Measurements from ENCODE around the gene ZNF764.

Gene ZNF764

DNA sequence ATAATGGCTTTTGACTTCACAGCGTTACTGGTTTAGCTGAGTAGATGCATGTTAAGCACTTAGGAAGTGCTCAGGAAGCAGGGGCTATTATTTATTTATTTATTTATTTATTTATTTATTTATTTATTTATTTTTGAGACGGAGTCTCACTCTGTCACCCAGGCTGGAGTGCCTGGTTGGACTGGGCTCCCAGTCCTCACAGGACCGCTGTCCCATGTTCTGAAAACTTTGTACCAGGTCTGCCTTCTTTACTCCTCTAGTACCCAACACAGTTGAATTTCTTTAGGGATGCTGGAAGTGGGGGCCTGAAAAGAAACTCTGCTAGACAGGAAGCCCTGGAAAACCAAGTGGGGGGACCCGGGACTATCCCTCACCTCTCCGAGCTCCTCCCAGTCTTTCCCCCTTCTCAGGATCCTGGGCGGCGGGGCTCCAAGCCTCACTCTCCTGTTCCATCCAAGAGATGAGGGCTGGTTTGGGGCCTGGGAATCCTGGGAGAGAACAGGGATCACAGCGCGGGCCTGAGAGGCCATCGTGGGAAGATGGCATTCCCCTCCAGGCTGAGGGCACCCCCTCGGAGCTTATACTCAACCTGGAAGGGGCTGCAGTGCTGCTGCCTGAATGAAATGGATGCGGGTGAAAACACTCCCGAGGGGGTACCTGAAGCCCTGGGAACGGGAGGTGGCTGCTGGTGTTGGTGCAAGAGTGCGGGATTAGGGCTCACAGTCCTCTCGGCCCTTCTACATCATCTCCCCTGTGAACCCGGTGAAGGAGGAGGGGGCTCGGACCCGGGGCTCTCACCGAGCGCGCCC, 12.7 kb upstream of the ZNF764 start:
- DNase-seq (ENCODE audit: low spot score), result peak; percentile 46

DNA sequence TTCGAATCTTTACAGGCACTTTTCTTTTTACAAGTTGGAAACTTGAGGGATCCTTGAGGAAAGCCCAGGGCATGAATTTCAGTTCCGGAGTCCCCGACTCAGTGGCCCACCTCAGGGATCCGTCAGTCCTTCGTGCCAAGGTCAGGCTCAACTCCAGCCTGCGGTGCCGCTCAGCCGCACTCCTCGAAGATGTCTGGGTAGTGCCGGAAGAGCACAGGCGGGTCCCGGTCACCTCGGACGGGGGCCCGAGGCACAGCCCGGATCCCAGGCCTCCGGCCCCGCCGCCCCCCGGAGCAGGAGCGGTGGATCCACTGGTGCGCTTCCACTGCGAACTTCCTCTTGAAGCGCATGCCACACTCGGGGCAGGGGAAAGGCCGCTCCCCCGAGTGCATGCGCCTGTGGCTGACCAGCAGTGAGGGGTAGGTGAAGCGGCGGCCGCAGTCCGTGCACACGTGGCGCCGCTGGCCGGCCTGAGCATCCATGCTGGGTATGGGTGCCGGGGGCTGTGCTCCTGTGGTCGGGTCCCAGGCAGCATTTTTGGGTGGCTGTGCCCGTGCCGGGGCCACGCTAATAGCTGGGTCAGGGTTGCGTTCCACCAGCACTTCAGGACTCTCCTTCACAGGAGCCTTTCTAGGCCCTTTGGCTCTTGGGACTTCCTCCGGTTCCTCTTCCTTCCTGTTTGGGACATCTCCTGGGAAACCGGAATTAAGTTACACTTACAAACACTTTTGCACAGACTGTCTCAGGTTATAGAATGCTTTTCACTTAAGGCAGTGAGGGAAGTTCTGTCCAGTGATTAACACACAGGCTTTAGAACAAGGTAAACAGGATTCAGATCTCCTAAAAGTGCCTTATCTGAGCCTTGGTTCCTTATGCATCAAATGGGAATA, 11.8 kb upstream of the ZNF764 start:
- no peak for DNase-seq (ENCODE audit: low spot score)

DNA sequence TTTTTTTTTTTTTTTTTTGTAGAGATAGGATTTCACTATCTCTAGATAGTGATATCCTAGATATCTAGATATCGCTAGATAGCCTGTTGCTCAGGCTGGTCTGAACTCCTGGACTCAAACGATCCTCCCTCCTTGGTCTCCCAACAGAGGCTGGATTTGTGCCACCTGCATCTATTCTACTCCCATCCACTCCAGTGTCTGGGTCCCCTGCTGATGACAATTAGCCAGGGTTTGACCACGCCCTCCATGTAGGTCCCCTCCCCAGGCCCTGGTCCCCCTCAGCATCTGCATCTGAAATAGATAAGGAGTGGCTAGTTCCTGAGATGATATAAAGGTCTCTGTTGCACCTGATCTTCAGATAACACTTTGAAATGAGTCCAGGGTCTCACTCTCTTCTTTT, 11.1 kb upstream of the ZNF764 start:
- no peak for DNase-seq (ENCODE audit: low spot score)

DNA sequence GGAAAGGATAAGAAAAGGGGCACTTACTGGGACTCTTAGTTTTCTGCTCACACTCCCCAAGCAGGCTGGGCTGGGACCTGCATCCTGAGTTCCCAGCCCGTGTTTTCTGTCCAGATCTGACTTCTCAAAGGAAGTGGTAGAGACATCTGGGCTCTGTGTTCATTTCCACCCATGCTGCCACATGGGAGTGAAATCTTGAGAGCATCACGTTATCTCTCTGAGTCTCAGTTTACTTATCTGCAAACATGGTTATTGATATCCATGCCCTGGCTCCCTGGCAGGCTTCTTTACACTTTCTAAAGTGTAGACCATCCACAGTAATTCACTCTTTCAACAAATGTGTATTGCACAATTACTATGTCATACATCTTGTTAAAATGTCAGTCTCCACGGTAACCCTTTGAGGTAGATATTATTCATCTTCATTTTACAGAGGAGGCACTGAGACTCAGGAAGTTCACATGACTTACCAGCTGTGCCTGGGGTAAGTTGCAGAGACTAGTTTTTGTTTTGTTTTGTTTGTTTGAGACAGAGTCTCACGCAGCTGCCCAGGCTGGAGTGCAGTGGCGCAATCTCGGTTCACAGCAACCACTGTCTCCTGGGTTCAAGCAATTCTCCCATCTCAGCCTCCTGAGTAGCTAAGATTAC, 9.9 kb upstream of the ZNF764 start:
- DNase-seq (ENCODE audit: low spot score), result no peak

DNA sequence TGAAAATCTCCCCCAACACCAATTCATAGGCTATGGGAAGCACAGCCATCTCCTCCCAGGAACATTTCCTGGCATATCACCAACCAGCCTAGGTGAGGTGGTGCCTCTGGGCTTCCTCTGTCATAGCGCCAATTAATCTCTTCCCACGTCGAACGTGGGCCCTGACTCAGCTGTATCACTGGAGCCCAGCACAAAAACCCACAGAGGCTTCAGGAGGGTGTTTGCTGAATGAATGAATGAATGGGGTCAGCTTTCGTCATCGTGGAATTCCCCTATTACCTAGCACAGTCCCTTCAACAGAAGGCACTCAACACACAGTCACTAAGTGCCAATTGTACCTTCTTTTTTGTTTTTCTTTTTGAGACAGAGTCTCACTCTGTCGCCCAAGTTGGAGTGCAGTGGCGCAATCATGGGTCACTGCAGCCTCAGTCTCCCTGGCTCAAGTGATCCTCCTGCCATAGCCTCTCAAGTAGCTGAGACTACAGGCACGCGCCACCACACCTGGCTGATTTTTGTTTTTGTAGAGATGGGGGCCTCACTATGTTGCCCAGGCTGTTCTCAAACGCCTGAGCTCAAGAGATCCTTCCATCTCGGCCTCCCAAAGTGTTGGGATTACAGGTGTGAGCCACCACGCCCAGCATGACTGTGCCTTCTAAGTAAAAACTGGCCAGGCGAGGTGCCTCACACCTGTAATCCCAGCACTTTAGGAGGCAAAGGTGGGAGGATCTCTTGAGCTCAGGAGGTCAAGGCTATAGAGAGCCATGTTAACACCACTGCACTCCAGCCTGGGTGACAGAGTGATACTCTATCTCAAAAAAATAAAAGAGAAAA, 9.2 kb upstream of the ZNF764 start:
- DNase-seq (ENCODE audit: low spot score), result no peak

DNA sequence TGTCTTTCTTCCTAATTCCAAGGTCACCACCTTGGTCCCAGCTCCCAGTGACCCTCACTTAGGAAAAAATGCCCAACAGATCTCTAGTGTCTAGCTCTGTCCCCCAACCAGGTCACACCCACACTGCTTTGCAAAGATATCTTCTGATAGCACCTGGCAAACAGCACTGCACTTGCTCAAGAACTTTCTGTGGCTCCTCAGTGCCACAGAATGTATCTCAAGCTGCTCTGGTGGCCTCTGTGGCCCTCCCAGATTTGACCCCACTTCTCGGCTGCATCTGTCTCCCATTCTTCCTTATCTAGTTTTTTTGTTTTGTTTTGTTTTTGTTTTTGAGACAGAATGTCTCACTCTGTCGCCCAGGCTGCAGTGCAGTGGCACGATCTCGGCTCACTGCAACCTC, 8.4 kb upstream of the ZNF764 start:
- DNase-seq (ENCODE audit: low spot score), result no peak

DNA sequence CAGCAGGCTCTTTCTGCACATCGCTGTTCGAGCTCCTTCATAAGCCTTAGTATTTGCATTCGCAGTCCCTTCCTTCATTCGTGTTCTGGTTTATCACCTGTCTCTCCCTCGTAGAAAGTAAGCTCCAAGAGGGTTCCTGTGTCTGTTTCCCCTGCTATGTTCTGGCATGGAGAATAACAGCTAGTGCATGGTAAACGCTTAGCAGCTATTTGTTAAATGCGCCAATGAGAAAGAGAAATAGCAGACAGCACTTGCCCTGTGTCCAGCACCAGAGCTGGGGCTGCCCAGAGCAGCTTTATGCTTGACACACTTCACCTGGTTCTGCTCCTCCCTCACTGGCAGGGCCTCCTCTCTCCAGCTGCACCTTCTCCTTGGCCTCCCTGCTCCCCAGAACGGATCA, 7.8 kb upstream of the ZNF764 start:
- DNase-seq (ENCODE audit: low spot score), result peak; percentile 34

DNA sequence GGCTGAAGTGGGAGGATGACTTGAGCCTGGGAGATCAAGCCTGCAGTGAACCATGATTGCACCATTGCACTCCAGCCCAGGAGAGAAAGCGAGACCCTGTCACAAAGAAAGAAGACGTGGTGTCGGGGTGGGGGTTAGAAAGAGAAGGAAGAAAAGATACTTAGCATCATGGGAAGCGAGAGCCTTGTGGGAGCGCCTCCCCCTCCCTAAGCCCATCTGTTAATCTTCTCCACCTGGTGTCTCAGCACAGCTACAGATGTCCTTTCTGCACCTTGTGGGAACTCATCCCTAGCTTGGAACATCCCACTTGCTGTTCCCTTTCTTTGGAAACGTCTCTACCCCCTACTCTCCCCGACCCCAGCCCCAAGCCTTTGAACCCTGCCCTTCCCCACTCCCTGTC, 7.4 kb upstream of the ZNF764 start:
- peak; percentile 59 for DNase-seq (ENCODE audit: low spot score)

DNA sequence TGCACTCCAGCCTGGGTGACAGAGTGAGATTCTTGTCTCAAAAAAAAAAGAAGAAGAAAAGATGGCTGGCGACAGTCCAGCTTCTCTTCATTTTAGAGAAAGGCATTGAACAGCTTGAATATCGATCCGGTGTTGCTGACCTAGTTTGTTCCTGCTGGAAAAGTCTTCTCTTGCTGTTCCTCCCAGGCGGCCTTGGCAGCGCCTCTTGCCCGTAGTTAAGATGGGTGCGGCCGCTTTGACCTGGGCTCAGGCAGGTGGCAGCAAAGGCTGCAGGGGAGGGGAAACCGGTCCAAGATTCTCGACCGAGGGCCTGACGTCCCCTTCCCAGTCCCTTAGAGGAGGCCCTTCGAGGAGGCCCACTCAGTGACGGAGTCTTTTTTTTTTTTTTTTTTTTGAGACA, 3.8 kb upstream of the ZNF764 start:
- no peak for DNase-seq (ENCODE audit: low spot score)

DNA sequence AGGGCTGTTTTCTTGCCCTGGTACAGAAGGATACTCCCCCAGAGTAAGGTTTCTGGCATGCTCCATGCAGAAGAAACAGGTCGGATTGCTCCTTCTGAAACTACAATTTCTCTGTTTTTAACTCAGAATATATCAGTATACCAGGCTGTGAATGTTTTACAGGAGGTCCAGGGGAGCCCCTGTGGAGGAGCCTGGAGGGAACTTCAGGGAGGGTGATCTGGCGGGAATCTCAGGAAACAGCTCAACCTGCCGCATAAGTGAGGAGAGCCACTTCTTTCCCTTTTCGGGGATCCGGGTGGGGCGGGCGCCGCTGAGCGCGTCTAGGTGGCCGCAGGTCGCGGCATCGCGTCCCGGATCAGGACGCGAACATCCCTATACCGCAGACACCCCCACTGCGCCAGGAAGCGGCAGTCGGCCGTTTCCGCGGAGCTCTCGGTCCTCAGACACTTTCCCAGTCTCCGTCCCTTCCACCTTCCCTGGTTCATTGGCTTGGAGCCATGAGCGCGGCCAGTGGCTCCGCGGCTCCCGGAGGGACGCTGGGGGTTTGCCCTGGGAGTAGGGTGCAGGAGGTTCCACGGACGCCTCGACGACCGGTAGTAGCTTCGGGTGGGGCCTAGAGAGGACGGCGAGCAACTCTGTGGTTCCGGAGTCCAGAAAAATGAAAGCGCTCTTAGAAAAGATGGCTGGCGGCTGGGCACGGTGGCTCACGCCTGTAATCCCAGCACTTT, 3.1 kb upstream of the ZNF764 start:
- DNase-seq (ENCODE audit: low spot score), result no peak

DNA sequence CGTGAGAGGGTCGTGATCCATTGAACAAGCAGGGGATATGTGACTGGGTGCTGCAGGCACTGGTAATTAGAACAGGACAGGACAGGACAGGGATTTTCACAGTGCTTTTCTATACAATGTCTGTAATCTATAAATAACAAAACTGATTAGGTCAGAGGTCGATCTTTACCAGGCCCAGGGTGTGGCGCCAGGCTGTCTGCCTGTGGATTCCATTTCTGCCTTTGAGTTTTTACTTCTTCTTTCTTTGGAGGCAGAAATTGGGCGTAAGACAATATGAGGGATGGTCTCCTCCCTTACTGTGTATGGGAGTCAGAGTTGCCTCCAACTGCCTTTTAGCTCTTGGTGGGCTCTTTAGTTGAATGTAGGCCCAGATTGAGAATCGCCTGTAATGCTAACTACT, 1.5 kb upstream of the ZNF764 start:
- no peak for DNase-seq (ENCODE audit: low spot score)

DNA sequence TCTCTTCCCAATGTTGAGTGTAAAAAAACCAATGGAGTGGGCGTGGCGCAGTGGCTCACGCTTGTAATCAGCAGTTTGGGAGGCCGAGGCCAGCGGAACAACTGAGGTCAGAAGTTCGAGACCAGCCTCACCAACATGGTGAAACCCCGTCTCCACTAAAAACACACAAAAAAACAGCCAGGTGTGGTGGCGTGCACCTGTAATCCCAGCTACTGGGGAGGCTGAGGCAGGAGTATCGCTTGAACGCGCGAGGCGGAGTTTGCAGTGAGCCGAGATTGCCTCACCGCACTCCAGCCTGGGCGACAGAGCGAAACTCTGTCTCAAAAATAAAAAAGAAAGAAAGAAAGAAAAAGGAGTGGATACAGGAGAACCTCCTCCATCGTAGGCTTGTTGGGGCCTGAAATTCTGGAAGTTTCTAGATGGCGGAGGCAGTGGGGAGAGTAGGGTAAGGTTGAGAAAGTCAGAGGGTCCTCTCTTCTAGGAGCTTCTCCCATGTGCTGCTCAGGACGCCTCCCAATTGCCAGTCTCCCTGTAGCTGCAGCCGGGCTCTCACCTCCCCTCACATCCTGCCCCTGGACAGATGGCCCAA, 709 bp upstream of the ZNF764 start:
- DNase-seq (ENCODE audit: low spot score), result no peak

DNA sequence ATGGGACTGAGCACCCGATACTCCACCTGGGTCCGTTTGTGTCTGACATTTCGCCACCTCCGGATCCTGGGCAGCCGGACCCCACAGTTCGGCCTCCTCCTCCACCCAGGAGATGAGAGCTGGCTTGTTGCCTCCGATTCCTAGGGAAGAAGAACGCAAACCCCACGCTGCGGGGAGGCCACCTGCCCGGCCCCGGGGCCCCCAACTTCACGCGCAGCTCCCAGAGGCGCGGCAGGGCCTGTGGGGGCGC, 542 bp downstream of the ZNF764 start:
- DNase-seq (ENCODE audit: low spot score), result no peak

DNA sequence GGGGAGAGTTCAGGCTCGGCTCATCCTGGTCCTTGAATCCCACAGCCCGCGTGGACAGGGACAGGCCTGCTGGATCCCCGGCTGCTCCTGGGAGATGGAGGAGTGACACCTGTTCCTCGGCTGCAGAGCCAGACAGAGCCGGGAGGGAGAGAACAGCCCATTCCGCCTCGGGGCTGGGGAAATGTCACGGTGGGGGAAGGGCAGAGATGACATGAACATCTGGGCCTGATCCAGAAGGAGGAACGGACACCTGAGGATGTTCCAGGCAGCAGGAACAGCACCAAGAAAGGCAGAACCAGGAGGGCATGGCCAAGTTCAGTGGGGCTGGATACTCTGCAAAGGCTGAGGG, 2.1 kb downstream of the ZNF764 start:
- no peak for DNase-seq (ENCODE audit: low spot score)

DNA sequence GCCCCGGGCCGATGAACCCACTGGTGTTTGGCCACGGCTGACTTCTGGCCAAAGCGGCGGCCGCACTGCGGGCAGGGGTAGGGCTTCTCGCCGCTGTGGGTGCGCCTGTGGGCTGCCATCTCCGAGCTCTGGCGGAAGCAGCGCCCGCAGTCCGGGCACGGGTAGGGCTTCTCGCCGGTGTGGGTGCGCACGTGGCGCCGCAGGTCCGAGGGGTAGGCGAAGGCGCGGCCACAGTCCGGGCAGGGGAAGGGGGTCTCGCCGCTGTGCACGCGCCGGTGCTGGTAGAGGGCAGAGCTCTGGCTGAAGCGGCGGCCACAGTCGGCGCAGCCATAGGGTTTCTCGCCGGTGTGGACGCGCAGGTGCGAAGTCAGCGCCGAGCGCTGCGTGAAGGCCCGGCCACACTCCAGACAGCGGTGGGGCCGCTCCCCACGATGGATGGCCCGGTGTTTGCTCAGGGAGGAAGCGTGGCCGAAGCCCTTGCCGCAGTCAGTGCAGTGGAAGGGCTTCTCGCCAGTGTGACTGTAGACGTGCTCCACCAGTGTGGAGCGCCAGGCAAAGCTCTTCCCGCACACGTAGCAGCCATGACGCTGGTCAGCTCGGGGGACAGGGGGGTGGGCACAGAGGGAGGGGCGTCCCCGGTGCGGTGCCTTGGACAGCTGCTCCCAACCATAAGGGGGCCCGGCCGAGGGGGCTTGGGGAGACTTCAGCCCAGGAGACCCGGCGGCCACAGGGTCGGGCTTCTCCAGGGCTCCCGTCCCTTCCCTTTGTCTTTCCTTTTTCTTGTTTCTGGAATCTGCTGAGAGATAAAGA, 2.7 kb downstream of the ZNF764 start:
- DNase-seq (ENCODE audit: low spot score), result no peak

DNA sequence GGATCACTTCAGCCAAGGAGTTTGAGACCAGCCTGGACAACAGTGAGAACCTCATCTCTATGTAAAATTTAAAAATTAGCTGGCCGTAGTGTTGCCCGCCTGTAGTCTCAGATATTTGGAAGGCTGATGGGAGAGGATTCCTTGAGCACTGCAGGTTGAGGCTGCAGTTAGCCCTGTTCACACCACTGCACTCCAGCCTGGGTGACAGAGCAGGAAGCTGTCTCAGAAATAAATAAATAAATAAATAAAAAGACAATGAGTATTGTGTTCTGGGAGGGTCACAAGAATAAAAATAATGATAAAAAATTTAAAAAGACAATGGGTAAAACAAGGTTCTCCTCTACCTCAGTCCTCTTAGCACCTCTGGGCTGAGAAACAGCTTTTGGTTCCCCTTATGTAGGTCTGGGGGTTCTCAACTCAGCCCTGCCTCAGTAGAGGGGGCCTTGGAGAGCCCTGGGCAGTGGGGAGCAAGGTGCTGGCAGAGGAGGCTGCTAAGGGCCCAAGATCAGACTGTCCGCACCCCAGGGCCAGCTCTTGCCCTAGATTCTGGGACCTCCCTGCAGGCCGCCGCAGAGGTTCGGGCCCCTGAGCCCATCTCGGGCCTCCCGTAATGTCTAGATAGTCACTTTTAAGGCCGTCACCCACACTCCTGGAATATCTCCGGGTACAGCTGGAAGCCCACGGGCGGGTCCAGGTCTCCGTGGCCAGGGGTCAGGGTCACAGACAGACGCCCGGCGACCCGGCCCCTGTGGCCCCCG, 3.4 kb downstream of the ZNF764 start:
- no peak for DNase-seq (ENCODE audit: low spot score)

DNA sequence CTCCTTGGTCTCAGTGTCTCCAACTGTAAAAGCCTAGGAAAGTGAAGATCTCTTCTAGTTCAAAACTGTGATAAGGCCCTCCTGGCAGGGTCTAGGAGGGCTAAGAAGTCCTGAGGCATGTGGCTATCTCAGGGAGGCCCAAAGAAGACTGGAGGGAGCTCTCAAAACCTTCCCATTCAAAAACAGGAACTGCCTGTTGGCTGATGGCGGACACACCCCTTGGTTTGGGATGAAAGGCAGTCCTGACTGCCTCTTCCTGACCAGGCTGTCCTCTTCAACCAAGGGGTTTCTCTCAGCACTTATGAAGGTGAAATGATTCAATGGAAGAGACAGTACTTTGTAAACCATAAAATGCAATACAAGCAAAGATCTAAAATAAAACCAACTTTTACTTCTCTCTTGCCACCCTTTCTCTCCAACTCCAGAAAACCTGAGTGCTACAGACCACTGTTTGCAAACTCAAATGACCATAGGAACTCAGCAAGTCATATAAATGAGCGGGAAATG, 4.7 kb downstream of the ZNF764 start:
- DNase-seq (ENCODE audit: low spot score), result no peak

DNA sequence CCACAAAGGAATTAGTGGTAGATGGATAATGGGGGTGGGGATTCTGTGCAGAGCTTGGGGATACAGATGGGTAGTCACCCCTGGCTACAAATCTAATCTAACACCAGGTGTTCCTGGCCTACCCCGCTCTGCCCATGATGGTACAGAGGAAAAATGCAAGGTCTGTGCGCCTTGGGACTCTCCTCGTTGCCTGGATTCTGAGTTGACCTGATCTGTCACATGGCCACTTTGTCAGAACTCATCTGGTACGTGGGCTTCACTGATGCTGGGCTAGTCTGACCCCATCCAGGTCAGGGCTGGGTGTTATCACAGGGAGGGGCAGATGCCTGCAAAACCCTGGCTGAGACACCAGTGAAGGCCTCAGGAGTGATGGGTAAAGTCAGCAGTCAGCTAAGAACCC, 5.2 kb downstream of the ZNF764 start:
- DNase-seq (ENCODE audit: low spot score), result no peak

DNA sequence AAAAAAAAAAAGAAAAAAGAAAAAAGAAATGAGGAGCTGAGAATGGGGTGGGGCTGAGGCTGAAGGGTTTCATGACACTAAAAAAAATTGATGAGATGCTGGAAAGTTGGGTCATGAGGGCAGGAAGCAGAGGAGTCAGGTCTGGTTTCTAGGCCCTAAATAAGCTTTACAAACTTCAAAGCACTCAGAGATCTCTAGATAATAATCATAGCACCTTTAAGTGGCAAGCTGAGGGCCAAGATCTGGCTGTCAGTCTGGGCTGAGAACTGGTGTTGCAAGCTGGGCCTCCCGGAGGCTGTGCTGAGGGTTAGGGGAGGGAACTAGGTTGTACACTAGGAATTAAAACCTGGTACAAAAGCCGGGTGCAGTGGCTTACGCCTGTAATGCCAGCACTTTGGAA, 6.4 kb downstream of the ZNF764 start:
- DNase-seq (ENCODE audit: low spot score), result no peak
